Activated T-cell treated with anti-CD3 and anti-CD28 coated beads, Interleukin-2, amount 50 U/mL, for 72 hours (primary cell): ENCODE measurements around the gene SHANK1. TPM values are rescaled to one million over a fixed set of nuclear protein-coding genes. Genes with fewer than 3 reads are reported as not detected.

Source experiments
- ATAC-seq, 2 donors: fragments of 150-1000 bp; cut with Tn5 transposase; replicated peaks in 1 of 2; 2 replicates each; pipeline ENCODE4 v1.10.0; 2021; ENCODE audit warnings: moderate library complexity in 2 of 2, mild to moderate bottlenecking in 1 of 2
- DNase-seq, 2 donors: peaks; one replicate each; pipeline ENCODE4 v3.0.0; 2021 to 2022; ENCODE audit warnings: mixed read lengths in 1 of 2
- H3K27ac Mint-ChIP-seq: one replicate; pipeline ENCODE4 v1.8.0; 2022; ENCODE audit warnings: mild to moderate bottlenecking, moderate library complexity, mixed read lengths
- H3K27me3 Mint-ChIP-seq: one replicate; pipeline ENCODE4 v1.8.0; 2022; ENCODE audit warnings: low read depth, mixed read lengths
- H3K36me3 Mint-ChIP-seq, 2 donors: one replicate each; pipeline ENCODE4 v1.8.0; 2022; ENCODE audit warnings: mixed read lengths in 2 of 2, mild to moderate bottlenecking in 1 of 2; ENCODE audit not compliant: insufficient read depth in 2 of 2
- H3K4me1 Mint-ChIP-seq: one replicate; pipeline ENCODE4 v1.8.0; 2022; ENCODE audit warnings: low read depth, mixed read lengths
- H3K4me3 Mint-ChIP-seq, 2 donors: one replicate each; pipeline ENCODE4 v1.8.0; 2022; ENCODE audit warnings: mild to moderate bottlenecking in 2 of 2, mixed read lengths in 2 of 2, moderate library complexity in 2 of 2
- H3K9me3 Mint-ChIP-seq, 2 donors: one replicate each; pipeline ENCODE4 v1.8.0; 2022; ENCODE audit warnings: mixed read lengths in 2 of 2
- total RNA-seq, 2 donors: library from RNA; stranded (reverse); gene quantifications; one replicate each; pipeline ENCODE4 v1.2.3, GENCODE V29; 2022

The SHANK1 gene
- total RNA-seq, 2 donors from 2014 or later: 0.07 TPM; not detected in 1

GRCh38 chr19:50652722-50653121, 66.9 kb downstream of the SHANK1 start:
- H3K27ac Mint-ChIP-seq: no peak overlapping the region
- H3K27me3 Mint-ChIP-seq: peaks cover 65% of the 10 kb centered on the region
- no peak overlapping the region for H3K4me3 Mint-ChIP-seq
- H3K4me1 Mint-ChIP-seq: peaks cover 16% of the 10 kb centered on the region
- peaks cover 0 to 8% of the 10 kb centered on the region in 2 donors for H3K36me3 Mint-ChIP-seq
- ATAC-seq (no peak), DNase-seq (no peak)
- H3K9me3 Mint-ChIP-seq: peaks cover 3 to 13% of the 10 kb centered on the region in 2 donors

GRCh38 chr19:50651174-50651573, 68.4 kb downstream of the SHANK1 start:
- H3K27ac Mint-ChIP-seq: no peak overlapping the region
- DNase-seq (no peak), ATAC-seq (no peak)
- H3K9me3 Mint-ChIP-seq: peaks cover 3 to 10% of the 10 kb centered on the region in 2 donors
- peaks cover 0 to 5% of the 10 kb centered on the region in 2 donors for H3K36me3 Mint-ChIP-seq
- peaks cover 56% of the 10 kb centered on the region for H3K27me3 Mint-ChIP-seq
- H3K4me1 Mint-ChIP-seq: peaks cover under 1% of the 10 kb centered on the region
- H3K4me3 Mint-ChIP-seq: no peak overlapping the region

- Mint-ChIP-seq H3K36me3 (peaks cover 0 to 2% of the 10 kb centered on the region in 2 donors), H3K4me1 (no peaks in the 10 kb centered on the region), H3K27me3 (peaks cover 46% of the 10 kb centered on the region), H3K27ac (no peak within 1 kb of the TSS), H3K9me3 (peaks cover 0 to 4% of the 10 kb centered on the region in 2 donors), H3K4me3 (no peak within 1 kb of the TSS)
- DNase-seq (no peak), ATAC-seq (peak in 1 of 2 donors; percentile 43)
Observed at GRCh38 chr19:50649433-50650391, 69.9 kb downstream of the SHANK1 start, which contains the start of gene C19orf81. C19orf81 (plus strand) TSS chr19:50649445; CDS start chr19:50649445, 0 bp downstream.

GRCh38 chr19:50648659-50649058, 70.9 kb downstream of the SHANK1 start:
- DNase-seq (no peak), ATAC-seq (no peak)
- Mint-ChIP-seq H3K27me3 (peaks cover 35% of the 10 kb centered on the region), H3K4me3 (no peak overlapping the region), H3K9me3 (peaks cover 0 to 3% of the 10 kb centered on the region in 2 donors), H3K4me1 (no peaks in the 10 kb centered on the region), H3K36me3 (no peaks in the 10 kb centered on the region), H3K27ac (no peak overlapping the region)

GRCh38 chr19:50647879-50648615, 71.6 kb downstream of the SHANK1 start:
- no peak overlapping the region for H3K4me3 Mint-ChIP-seq
- DNase-seq (no peak), ATAC-seq (no peak)
- H3K36me3 Mint-ChIP-seq: no peaks in the 10 kb centered on the region
- peaks cover 29% of the 10 kb centered on the region for H3K27me3 Mint-ChIP-seq
- peaks cover 0 to 3% of the 10 kb centered on the region in 2 donors for H3K9me3 Mint-ChIP-seq
- H3K27ac Mint-ChIP-seq: no peak overlapping the region
- no peaks in the 10 kb centered on the region for H3K4me1 Mint-ChIP-seq

GRCh38 chr19:50646074-50646807, 73.4 kb downstream of the SHANK1 start:
- no peak for DNase-seq
- H3K9me3 Mint-ChIP-seq: peaks cover 0 to 3% of the 10 kb centered on the region in 2 donors
- ATAC-seq: no peak
- no peak overlapping the region for H3K4me3 Mint-ChIP-seq
- H3K4me1 Mint-ChIP-seq: no peaks in the 10 kb centered on the region
- no peak overlapping the region for H3K27ac Mint-ChIP-seq
- no peaks in the 10 kb centered on the region for H3K36me3 Mint-ChIP-seq
- H3K27me3 Mint-ChIP-seq: peaks cover 21% of the 10 kb centered on the region

GRCh38 chr19:50645107-50645506, 74.5 kb downstream of the SHANK1 start:
- ATAC-seq (no peak), DNase-seq (no peak)
- Mint-ChIP-seq H3K27me3 (peaks cover 20% of the 10 kb centered on the region), H3K4me3 (no peak overlapping the region), H3K27ac (no peak overlapping the region), H3K36me3 (no peaks in the 10 kb centered on the region), H3K9me3 (peaks cover 0 to 3% of the 10 kb centered on the region in 2 donors), H3K4me1 (no peaks in the 10 kb centered on the region)

GRCh38 chr19:50644315-50644915, 75.2 kb downstream of the SHANK1 start:
- ATAC-seq (no peak), DNase-seq (no peak)
- Mint-ChIP-seq H3K36me3 (no peaks in the 10 kb centered on the region), H3K9me3 (no peaks in the 10 kb centered on the region), H3K27ac (no peak overlapping the region), H3K4me1 (no peaks in the 10 kb centered on the region), H3K27me3 (peaks cover 14% of the 10 kb centered on the region), H3K4me3 (no peak overlapping the region)

GRCh38 chr19:50640368-50640767, 79.2 kb downstream of the SHANK1 start:
- ATAC-seq (no peak), DNase-seq (no peak)
- Mint-ChIP-seq H3K9me3 (peaks cover 0 to 1% of the 10 kb centered on the region in 2 donors), H3K27ac (no peak overlapping the region), H3K27me3 (peaks cover 30% of the 10 kb centered on the region), H3K4me3 (peak overlapping the region in 1 of 2 donors; percentile 67), H3K36me3 (peaks cover 0 to 3% of the 10 kb centered on the region in 2 donors), H3K4me1 (peaks cover 10% of the 10 kb centered on the region)

- DNase-seq (peak; percentile 49 to 51), ATAC-seq (peak; percentile 77 to 87)
- peak within 1 kb of the TSS; percentile 82 to 83 for H3K4me3 Mint-ChIP-seq
- H3K4me1 Mint-ChIP-seq: peaks cover 10% of the 10 kb centered on the region
- peaks cover 30% of the 10 kb centered on the region for H3K27me3 Mint-ChIP-seq
- no peak within 1 kb of the TSS for H3K27ac Mint-ChIP-seq
- H3K36me3 Mint-ChIP-seq: peaks cover 0 to 6% of the 10 kb centered on the region in 2 donors
- H3K9me3 Mint-ChIP-seq: peaks cover 0 to 1% of the 10 kb centered on the region in 2 donors
Observed at GRCh38 chr19:50639121-50640112, 80.2 kb downstream of the SHANK1 start, which contains the start of gene SYT3. SYT3 (minus strand) TSS chr19:50639881; CDS start chr19:50637411, 2,470 bp downstream.

- peaks cover 10% of the 10 kb centered on the region for H3K4me1 Mint-ChIP-seq
- H3K36me3 Mint-ChIP-seq: peaks cover 3 to 8% of the 10 kb centered on the region in 2 donors
- H3K4me3 Mint-ChIP-seq: peak overlapping the region; percentile 28 to 83
- DNase-seq: no peak
- H3K9me3 Mint-ChIP-seq: peaks cover 3 to 6% of the 10 kb centered on the region in 2 donors
- H3K27me3 Mint-ChIP-seq: peaks cover 30% of the 10 kb centered on the region
- H3K27ac Mint-ChIP-seq: no peak overlapping the region
- ATAC-seq: peak in 1 of 2 donors; percentile 20
Observed at GRCh38 chr19:50638600-50638999, 81.0 kb downstream of the SHANK1 start.
